Measurements from ENCODE around the gene AMZ1.

GRCh38 chr7:2736411-2736914 lies 48.5 kb downstream of the AMZ1 start:
- no peak for TF ChIP-seq CTCF (IDR thresholded peaks at IDR 0.05)
- TF ChIP-seq POLR2A (IDR thresholded peaks at IDR 0.05) = no peak
- TF ChIP-seq EP300 (IDR thresholded peaks at IDR 0.05; ENCODE audit: low read depth) = no peak
